Central memory CD4-positive, alpha-beta T cell (primary cell): Measurements from ENCODE around the gene SETX.
"Not testable (repeated sequence)": the region's sequence is repeated elsewhere in the genome, so short reads cannot be mapped to it uniquely, and the experiment has no call there.

ENCODE experiments used
- DNase-seq: peaks from one replicate; pipeline ENCODE4 v3.0.0; 2022

Gene SETX

DNA sequence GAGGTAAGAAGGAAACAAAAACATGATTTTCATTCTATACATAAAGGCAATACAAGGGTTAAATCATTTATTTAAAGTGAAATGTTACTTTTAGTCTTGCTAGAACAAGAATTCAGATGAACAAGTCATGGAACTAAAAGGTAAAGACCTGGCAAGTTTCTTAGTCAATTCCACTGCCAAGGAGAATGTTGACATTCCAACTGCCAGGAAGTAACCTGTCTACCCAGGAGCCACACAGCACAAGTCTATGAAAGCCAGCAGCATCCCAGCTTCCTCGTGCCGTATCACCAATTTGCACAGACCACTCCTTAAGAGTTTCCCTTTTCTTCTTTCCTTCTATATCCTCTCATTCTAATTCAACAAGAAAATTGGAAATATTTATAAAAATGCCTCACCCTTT lies 79.9 kb downstream of the SETX start:
- DNase-seq = no peak

DNA sequence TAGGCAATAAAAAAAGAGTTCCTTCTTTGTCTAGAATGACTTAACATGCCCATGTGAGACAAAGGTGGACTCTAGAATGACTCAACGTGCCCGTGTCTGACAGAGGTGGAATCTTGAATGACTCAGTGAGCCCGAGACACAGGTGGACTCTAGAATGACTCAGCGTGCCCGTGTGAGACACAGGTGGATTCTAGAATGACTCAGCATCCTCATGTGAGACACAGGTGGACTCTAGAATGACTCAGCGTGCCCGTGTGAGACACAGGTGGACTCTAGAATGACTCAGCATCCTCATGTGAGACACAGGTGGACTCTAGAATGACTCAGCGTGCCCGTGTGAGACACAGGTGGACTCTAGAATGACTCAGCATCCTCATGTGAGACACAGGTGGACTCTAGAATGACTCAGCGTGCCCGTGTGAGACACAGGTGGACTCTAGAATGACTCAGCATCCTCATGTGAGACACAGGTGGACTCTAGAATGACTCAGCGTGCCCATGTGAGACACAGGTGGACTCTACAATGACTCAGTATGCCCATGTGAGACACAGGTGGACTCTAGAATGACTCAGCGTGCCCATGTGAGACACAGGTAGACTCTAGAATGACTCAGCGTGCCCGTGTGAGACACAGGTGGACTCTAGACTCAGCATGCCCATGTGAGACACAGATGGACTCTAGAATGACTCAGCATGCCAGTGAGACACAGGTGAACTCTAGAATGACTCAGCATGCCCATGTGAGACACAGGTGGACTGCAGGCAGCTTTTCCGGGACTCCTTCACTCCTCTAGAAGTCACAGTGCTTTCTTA lies 84.9 kb downstream of the SETX start:
- DNase-seq = not testable (repeated sequence)

DNA sequence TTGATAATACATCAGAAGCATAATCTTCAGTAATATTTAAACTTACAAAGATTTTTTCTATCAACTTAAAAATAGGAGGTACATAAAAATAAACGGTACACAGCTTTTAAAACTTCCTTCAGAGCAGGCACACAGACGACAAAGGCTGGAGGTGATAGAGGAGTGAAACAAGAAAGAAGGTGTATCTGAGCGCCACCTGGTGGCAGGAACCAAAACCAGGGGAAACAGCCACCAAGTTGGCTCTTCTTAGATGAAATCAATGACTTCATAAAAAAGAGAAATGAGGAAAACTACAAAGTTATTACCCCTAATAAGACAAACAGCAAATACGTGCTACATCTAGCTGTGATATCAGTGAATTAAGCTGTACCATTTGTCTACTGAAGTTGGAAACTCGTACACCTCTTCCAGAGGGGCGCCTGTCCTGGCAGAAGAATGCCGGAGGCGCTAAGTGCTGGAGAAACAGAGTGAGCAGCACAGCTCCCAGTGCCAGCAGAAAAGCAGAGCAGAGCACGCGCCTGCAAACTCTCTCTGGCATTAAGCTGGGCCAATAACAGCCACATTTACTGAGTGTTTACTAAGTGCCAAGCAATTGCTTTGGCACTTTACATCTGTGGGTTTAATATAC lies 85.9 kb downstream of the SETX start:
- peak; percentile 58 for DNase-seq

DNA sequence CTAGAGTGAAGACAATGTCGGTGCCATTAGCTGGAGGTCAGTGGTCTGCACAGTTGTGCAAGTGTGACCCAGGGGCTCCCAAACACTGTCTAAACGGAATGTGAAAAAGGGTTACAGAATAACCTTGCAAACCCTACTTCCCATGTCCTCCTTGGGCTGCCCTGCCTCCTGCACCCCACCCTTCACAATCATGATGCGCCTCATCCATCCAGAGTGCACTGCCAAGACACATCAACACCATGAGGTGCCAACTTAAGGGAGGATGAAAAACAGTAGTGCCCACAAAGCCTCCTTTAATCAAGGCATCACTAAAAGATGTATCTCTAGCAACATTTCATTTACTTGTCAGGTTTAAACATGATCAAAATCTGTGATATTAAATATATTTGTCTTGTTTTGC lies 87.1 kb downstream of the SETX start:
- DNase-seq = no peak

DNA sequence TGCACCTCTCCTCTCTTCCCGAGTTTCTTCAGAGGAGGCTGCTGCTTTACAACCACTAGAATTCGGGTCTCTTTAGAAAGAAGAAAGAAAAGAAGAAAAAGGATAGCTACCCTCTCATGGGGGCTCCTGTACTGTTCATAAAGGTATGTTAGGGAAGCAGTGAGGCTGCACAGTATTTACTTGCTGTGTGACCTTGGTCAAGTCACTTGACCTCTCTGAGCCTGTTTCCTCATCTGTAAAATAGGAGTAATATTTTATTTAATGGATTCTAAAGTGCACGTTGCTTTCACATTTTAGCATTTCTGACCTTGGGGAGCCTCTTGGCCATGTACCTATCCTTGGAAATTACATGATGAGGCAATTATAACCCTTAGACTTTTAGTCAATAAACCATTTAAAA lies 88.8 kb downstream of the SETX start:
- DNase-seq = no peak

DNA sequence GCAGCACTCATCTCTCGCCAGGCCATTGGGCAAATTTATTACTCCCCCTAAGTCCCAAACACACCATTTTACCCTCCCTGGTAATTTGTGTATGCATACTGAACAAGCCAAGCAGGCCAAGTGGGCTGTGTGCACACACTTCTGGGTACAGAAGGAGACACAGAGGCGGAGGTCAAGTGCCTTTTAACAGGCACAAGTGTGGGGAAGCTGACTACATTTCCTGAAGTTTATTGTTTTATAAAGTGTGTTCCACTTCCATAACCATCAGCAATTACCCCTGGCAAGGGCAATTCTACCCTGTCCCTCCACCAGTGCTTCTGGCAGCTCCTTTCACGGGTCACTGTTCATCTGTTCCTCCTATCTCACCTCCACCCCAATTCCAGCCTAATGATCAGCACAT lies 93.9 kb downstream of the SETX start:
- DNase-seq = no peak

DNA sequence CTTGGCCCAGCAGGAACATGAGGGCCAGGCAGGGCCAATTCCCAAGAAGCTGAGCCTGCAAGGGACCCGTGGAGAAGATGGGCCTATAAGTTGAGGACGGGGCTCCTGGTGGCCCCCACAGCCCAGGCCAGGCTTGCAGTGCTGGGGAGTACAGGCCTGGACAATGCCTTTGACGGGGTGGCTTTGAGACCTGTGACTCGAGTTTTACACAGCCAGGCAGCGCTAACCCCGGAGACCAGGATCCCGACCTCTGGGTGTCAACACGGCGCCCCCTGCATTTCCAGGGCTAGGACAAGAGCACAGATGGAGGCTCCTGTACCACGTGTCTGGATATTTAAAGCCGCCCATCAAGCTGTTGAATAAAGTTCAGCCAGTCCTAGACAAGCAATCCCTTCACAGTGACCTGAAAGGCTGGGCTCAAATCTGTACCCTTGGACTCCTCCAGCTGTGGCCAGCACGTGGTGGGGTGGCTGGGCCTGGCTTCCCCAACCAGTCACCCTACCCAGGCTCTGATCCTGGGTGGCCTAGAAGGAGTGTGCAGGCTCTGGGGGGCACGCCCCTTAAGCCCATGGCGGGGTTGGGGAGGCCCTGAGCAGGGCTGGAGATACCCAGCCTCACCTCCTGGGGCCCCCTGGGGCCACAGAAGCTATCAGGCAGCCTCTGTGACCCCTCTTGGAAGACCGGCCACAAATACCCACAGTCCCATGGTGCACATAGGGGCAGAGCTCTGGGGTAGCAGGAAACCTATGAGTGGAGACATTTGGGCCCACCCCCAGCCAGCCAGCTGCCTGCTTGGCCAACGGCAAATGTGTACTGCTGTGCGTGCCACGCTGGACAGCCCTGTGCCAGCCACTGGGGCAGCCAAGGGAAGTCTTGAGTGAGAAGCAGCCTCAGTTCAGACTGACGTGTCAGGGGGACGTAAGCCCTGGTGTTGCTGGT lies 104.2 kb downstream of the SETX start:
- no peak for DNase-seq

DNA sequence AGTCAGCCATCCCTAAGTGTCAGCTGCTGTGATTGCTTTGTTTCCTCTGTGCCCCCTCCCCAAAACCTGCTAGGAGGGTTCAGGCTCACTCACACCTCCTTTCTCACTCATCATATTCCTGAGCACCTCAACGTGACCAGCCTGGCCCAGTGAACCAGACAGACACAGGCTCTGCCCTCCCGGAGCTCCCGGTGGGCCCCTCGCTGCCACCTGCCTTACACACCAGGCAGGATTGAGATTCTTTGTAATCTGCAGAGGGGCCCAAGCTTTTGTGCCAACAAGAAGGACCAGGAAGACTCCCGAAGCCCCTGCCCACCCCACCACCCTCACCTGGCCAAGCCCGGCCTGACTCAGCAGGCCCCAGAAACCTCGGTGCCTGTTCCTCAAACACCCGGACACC lies 105.1 kb downstream of the SETX start:
- DNase-seq = no peak

DNA sequence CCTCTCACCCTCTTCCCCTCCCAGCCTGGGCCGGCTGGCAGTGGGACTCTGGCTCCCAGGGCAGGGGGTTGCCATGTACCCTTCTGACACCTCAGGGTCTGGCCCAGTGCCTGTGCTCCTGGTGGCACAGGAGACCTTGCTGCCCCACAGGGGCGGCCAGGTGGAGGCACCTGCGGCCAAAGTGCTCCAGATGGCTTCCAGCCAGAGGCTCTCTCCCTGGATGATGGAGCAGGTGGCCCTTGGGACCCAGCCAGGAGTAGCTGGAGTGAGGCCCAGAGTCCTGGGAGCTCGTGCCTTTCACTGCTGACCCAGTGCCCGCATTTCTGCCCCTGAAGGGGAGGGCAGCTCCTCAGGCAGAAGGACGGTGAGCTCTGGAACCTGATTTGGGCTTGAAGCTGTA lies 105.7 kb downstream of the SETX start:
- DNase-seq = no peak

DNA sequence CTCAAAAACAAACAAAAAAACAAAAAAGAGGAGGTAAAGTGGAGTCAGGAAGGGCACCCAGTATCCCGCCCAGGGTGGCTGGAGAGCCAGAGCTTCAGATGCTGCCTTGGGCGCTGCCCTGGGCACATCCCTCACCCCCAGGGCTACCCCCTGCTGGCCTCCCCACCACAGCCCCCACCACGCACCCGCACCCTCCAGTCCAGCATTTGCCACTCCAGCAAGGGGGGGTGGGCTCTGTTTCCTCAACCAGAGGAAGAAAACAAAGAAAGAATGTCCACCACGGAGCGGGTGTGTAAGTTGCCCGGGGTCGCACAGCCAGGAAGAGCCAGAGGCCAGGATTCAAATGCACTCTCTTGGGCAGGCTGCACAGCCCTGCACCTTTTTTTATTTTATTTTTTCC lies 106.8 kb downstream of the SETX start:
- DNase-seq = no peak

DNA sequence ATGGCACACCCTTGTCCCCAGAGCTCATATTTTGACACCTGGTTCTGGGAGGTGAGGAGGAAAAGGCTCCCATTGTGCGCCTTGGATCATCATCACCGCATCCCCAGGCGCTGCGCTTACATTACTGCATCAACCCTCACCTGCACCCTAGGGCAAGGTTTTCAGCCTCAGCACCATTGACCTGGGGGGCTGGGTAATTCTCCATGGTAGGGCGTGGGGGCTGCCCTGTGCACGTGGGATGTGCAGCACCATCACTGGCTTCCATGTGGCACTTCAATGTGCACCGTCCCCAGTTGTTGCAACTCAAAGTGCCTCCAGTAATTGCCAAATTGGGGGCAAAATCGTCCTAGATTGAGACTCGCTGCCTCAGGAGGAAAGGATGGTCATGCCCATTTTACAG lies 109.3 kb downstream of the SETX start:
- no peak for DNase-seq

DNA sequence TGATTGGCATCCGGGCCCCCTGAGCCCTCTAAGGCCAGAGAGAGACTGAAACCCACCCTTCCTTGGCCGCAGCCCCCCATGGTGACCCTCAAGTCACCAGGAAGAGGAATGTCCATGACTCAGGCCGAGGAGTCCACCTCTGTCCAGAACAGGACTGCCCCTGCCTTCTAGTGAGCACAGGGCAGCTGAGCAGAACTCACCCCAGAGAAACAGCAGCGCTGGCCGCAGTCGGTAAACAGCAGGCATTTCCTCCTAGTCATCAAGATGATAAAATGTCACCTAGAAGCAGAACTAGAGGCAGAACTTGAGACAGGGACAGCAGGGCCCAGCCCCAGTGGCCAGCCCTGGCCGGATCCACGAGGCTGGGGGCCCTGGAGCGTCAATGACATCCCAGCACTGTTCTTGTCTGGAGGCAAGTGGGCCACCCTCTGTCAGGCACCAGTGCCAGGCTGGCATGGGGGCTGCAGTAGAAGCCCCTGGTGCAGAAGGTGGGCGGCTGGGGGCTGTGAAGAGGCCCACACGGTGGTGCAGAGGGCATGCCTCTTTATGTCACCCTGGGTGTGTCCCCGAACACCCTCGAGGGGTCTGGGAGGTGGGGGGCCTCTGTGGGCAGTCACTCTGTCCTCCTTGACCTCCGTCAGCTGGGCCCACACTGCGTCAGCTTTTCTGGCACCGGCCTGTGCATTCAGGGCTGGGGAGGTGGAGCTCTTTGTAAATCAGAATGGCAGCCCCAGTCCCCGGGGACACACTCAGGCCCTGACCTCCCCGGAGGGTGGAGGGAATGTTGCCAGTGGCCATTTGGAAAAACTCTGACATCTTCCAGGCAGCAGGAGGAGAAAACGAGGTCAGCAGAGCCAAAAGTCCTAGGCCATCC lies 110.0 kb downstream of the SETX start:
- DNase-seq = no peak

DNA sequence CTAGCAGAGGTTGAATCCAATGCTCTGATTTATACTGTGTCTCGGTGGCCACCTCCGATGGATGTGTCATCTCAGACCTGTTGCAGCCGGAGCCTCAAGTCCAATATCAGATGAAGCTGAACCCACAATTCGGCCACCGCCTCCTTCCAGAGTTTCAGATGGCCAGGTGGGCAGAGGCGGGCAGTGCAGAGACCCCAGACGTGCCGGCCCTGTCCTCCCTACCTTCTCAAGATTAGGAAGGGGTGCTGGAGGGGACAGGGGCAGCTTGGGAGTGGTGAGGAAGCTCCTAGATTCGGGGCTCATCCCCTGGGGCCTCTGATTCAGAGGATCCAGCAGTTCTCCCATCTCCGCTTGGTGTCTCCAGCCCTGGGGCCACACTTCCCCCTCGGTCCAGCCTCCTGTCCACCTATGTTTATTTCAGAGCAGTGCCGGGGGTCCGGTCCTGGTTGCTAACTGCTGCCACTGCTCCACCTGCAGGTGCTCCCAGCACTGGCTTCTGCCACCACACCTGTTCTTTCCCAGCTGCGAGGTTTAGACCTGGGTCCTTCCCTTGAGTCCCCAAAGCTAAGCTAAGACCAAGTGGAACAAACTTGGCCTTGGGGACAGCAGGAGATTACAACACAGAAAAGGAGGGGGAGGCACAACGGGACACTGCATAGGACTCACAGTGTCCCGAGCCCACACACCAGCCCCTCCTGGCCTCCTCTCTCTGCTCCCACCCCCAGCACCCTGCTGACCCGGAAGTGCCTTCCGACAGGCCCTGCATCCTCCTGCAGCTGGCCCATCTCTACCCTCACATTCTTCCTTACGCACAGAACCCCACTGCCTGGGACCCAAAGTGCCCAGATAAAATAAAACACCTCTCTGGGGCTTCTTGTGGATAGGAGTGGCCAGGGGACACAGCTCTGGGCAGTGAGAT lies 111.4 kb downstream of the SETX start:
- DNase-seq = no peak

DNA sequence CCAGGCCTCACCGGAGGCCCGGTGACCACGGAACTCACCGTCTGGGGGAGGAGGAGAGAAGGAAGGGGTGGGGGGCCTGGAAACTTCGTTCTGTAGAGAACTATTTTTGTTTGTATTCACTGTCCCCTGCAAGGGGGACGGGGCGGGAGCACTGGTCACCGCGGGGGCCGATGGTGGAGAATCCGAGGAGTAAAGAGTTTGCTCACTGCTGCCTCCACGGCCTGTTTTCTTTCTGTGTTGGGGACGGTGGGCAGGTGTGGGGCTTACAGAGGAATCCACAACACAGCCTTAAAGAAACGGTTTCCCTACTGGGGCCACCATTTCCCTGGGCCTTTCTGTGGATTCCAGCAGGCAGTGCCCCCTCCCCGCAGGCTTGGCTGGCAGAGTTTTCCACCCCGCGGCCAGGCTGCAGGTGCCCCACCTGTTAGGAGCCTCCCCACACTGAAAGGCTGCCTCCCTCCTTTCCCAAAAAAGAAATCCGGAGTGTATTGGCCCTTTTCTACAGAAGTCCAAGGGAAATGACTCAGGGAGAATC lies 112.1 kb downstream of the SETX start:
- no peak for DNase-seq

DNA sequence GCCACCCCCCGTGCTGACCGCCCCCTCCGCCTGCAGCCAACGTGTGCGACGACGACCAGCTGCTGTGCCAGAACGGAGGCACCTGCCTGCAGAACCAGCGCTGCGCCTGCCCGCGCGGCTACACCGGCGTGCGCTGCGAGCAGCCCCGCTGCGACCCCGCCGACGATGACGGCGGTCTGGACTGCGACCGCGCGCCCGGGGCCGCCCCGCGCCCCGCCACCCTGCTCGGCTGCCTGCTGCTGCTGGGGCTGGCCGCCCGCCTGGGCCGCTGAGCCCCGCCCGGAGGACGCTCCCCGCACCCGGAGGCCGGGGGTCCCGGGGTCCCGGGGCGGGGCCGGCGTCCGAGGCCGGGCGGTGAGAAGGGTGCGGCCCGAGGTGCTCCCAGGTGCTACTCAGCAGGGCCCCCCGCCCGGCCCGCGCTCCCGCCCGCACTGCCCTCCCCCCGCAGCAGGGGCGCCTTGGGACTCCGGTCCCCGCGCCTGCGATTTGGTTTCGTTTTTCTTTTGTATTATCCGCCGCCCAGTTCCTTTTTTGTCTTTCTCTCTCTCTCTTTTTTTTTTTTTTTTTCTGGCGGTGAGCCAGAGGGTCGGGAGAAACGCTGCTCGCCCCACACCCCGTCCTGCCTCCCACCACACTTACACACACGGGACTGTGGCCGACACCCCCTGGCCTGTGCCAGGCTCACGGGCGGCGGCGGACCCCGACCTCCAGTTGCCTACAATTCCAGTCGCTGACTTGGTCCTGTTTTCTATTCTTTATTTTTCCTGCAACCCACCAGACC lies 112.8 kb downstream of the SETX start:
- peak; percentile 40 for DNase-seq

DNA sequence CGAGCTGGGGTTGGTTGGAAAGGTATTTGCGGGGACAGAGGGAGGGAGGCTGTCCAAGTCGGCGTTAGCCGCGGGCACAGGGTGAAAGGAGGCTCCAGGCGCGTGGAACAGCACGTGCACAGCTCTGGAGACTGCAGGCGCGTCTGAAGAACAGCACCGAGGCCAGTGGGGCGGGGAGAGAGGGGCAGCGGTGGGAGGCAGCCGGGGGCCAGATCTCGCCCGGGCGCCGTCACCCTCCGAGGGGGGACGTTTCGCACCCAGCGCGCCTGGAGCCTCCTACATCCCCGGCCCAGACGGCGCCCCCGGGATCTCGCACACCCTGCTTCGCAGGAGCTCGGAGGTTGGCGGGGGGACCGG lies 113.3 kb downstream of the SETX start:
- no peak for DNase-seq

DNA sequence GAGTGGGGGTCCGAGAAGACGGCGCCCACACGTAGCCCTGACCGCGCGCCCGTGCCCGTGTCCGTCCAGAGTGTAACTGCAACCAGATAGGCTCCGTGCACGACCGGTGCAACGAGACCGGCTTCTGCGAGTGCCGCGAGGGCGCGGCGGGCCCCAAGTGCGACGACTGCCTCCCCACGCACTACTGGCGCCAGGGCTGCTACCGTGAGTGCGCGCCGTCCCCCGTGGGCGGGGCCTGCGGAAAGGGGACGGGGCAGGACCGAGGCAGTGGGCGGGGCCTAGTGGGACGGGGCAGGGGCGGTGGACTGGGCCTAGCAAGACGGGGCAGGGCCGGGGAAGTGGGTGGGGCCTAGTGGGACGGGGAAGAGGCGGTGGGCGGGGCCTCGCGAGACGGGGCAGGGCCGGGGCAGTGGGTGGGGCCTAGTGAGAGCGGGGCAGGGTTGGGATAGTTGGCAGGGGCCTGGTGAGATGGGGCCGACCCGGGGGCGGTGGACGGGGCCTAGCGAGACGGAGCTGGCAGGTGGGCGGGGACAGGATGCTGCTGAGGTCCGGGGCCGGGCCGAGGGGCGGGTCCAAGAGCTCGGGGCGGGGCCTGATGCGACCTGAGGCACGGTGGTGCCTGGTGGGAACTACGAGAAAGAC lies 113.8 kb downstream of the SETX start:
- peak; percentile 99 for DNase-seq

DNA sequence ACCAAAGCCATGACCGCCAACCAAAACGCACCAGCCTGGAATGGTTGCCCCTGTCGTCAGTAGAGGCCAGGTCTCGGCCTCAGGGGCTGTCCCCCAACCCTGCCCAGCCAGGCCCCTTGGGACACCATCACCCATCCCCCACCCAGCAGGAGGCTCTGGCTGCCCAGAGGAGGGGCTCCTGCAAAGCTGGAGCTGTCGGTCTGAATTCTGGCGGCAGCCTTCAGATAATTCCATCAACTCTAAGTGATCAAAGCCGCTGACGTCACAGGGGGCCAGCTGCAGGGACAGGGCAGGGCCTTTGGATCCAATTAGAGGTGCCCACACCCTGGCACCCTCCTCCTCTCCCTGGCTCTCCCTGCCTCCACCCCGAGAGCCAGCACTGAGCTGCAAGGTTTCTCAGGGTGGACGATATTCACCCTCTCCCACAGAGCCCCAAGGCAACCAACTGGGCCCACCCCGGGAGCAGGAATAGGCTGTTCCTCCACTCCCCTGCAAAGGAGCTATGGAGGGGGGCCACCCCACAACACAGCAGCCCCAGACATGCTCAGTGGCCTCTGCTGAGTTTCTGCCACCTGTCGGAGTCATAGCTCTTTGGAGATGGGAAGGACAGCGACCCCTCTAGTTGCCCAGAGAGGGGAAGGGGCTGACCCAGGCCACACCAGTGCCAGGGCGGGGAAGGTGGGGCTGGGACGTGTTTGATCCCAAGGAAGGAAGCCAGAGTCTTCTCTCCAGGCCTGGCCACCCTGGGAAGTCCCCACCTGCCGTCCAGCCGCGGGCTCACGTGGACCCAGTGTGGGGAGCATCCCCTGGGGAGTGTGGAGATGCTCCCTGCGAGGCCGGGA lies 114.6 kb downstream of the SETX start:
- no peak for DNase-seq

DNA sequence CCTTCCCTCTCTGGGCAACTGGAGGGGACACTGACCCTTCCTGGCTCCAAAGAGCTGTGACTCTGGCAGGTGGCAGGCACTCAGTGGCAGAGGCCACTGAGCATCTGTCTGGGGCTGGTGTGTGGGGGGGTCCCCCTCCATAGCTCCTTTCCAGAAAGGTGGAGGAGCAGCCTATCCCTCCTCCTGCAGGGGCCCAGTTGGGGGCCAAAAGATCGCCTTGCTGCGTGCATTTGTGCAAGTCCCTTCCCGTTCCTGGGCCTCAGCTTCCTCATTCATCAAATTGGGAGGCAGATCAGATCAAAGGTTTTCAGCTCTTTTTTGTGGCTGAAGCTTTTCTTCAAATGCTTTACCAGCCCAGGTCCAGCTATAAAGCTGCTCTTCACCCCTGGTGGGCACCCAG lies 115.3 kb downstream of the SETX start:
- no peak for DNase-seq
